Prostate gland (tissue), 2 donors: Measurements from ENCODE around the gene LRRC32. TPM values are rescaled to one million over a fixed set of nuclear protein-coding genes. Genes with fewer than 3 reads are reported as not detected.

ENCODE experiments used
- DNase-seq: peaks from one replicate; pipeline ENCODE4 v3.0.0-alpha.2; 2019; ENCODE audit warnings: low spot score
- H3K27ac ChIP-seq, 2 donors: fragments of 200-600 bp; sonication (generic); 2 replicates each; pipeline ENCODE4 v1.5.1; 2017 to 2019
- H3K27me3 ChIP-seq: fragments of 200-600 bp; sonication (generic); replicated peaks from 2 replicates; pipeline ENCODE4 v1.5.1; 2019; ENCODE audit not compliant: insufficient read depth
- H3K36me3 ChIP-seq, 2 donors: fragments of 200-600 bp; sonication (generic); 1 replicate in 1 of 2; 2 replicates in 1 of 2; pipeline versions ENCODE4 v1.5.1 to v1.8.1; 2017 to 2019
- H3K4me1 ChIP-seq: fragments of 200-600 bp; sonication (generic); replicated peaks from 2 replicates; pipeline ENCODE4 v1.5.1; 2019
- H3K4me3 ChIP-seq, 2 donors: fragments of 200-600 bp; sonication (generic); 2 replicates each; pipeline ENCODE4 v1.5.1; 2017 to 2019
- H3K9me3 ChIP-seq: fragments of 200-600 bp; sonication (generic); 2 replicates; pipeline ENCODE4 v1.5.1; 2017
- CTCF ChIP-seq, 4 experiments: fragments of 200-600 bp in 2 of 4; fragments of 450-650 bp in 2 of 4; sonication (generic) in 2 of 4; IDR thresholded peaks; 1 replicate in 3 of 4; 2 replicates in 1 of 4; pipeline ENCODE4 v1.5.1; 2016 to 2019; ENCODE audit warnings: antibody characterized with exemption in 4 of 4, mild to moderate bottlenecking in 2 of 4, moderate library complexity in 2 of 4
- POLR2A ChIP-seq: fragments of 450-650 bp; IDR thresholded peaks from one replicate; pipeline ENCODE4 v1.6.1; 2016; ENCODE audit warnings: antibody characterized with exemption, mild to moderate bottlenecking
- POLR2AphosphoS5 ChIP-seq: sonication (generic); formaldehyde crosslinking; IDR thresholded peaks from one replicate; pipeline ENCODE4 v1.6.1; 2017; ENCODE audit warnings: antibody characterized with exemption
- WGBS: methylation state at CpG from one replicate; pipeline ENCODE4 v1.1.5; 2018; 5-methylcytosine and 5-hydroxymethylcytosine counted together
- intact Hi-C: fragments of 100-400 bp; cut with DNase I; formaldehyde crosslinking; loops from one replicate; pipeline ENCODE4 v1.14.2; 2022
- total RNA-seq, 2 donors: library from RNA; depleted of rRNA; stranded (reverse); fragments of >200 nt; gene quantifications; one replicate each; pipeline ENCODE4 v1.1.0, GENCODE V29; 2016

The LRRC32 gene
- total RNA-seq, 2 donors from 2014 or later, result 16.2 to 37.3 TPM

- Histone ChIP-seq H3K4me3 (no peak overlapping the region), H3K27me3 (no peaks in the 10 kb centered on the region), H3K9me3 (no peaks in the 10 kb centered on the region), H3K36me3 (no peaks in the 10 kb centered on the region), H3K4me1 (no peaks in the 10 kb centered on the region), H3K27ac (no peak overlapping the region)
- intact Hi-C loops, result no loop called here
- TF ChIP-seq POLR2A, result no peak
- no peak for TF ChIP-seq POLR2AphosphoS5
- no peak for TF ChIP-seq CTCF (IDR thresholded peaks at IDR 0.05)
- DNase-seq, result no peak
- 77% methylated on average over 8 of the region's 8 CpGs for WGBS
Measured at GRCh38 chr11:76708972-76709660, 38.6 kb upstream of the LRRC32 start.

GRCh38 chr11:76707293-76707825 is 36.8 kb upstream of the LRRC32 start:
- H3K36me3 ChIP-seq, result no peaks in the 10 kb centered on the region
- WGBS, result 93% methylated on average over 13 of the region's 13 CpGs
- no peak overlapping the region for H3K27ac ChIP-seq
- no peak for DNase-seq
- H3K9me3 ChIP-seq, result no peaks in the 10 kb centered on the region
- no peak overlapping the region for H3K4me3 ChIP-seq
- TF ChIP-seq POLR2A (no peak), CTCF (IDR thresholded peaks at IDR 0.05) (no peak), POLR2AphosphoS5 (no peak)
- H3K27me3 ChIP-seq, result no peaks in the 10 kb centered on the region
- intact Hi-C loops, result no loop called here
- no peaks in the 10 kb centered on the region for H3K4me1 ChIP-seq

GRCh38 chr11:76706667-76707066 is 36.1 kb upstream of the LRRC32 start:
- H3K27me3 ChIP-seq, result no peaks in the 10 kb centered on the region

GRCh38 chr11:76705826-76706225 is 35.3 kb upstream of the LRRC32 start:
- H3K4me3 ChIP-seq, result no peak overlapping the region

More at GRCh38 chr11:76706667-76707066, 36.1 kb upstream of the LRRC32 start:
- H3K4me3 ChIP-seq, result no peak overlapping the region
- no peak for DNase-seq
- H3K9me3 ChIP-seq, result no peaks in the 10 kb centered on the region
- TF ChIP-seq POLR2AphosphoS5 (no peak), POLR2A (no peak), CTCF (IDR thresholded peaks at IDR 0.05) (no peak)
- no peak overlapping the region for H3K27ac ChIP-seq
- H3K4me1 ChIP-seq, result no peaks in the 10 kb centered on the region
- H3K36me3 ChIP-seq, result no peaks in the 10 kb centered on the region
- intact Hi-C loops, result no loop called here
- WGBS, result 40% methylated on average over 5 of the region's 5 CpGs

More at GRCh38 chr11:76705826-76706225, 35.3 kb upstream of the LRRC32 start:
- no peaks in the 10 kb centered on the region for H3K9me3 ChIP-seq
- H3K27ac ChIP-seq, result no peak overlapping the region
- no peaks in the 10 kb centered on the region for H3K4me1 ChIP-seq
- DNase-seq, result no peak
- H3K27me3 ChIP-seq, result no peaks in the 10 kb centered on the region
- WGBS, result 92% methylated on average over 5 of the region's 5 CpGs
- TF ChIP-seq POLR2AphosphoS5, result no peak
- TF ChIP-seq POLR2A, result no peak
- no peak for TF ChIP-seq CTCF (IDR thresholded peaks at IDR 0.05)
- intact Hi-C loops, result no loop called here
- no peaks in the 10 kb centered on the region for H3K36me3 ChIP-seq
